ENCODE measurements around the gene SEPTIN5.

GRCh38 chr22:19731361-19732135 is 17.2 kb downstream of the SEPTIN5 start:
- TF ChIP-seq REST (IDR thresholded peaks at IDR 0.05; ENCODE audit: insufficient read depth in 1 of 2, low read depth in 2 of 2, low read length in 2 of 2) (no peak), POLR2AphosphoS5 (IDR thresholded peaks at IDR 0.05; ENCODE audit: low read depth, low read length) (no peak), TAF1 (IDR thresholded peaks at IDR 0.05; ENCODE audit: borderline replicate concordance, insufficient read depth, low read length) (no peak), FOXP2 (optimal IDR thresholded peaks at IDR 0.05; ENCODE audit: borderline replicate concordance, extremely low read depth, extremely low read length, insufficient read depth) (no peak)
